Right atrium auricular region (tissue), 2 donors: Measurements from ENCODE around the gene PRRC1. TPM values are rescaled to one million over a fixed set of nuclear protein-coding genes. Genes with fewer than 3 reads are reported as not detected.

Experiments
- DNase-seq: peaks from one replicate; pipeline ENCODE4 v3.0.0-alpha.2; 2019; ENCODE audit warnings: low spot score
- H3K27ac ChIP-seq, 2 donors: fragments of 200-600 bp; sonication (generic); 1 replicate in 1 of 2; 2 replicates in 1 of 2; pipeline ENCODE4 v1.5.1; 2016 to 2019
- H3K27me3 ChIP-seq, 2 donors: fragments of 200-600 bp; sonication (generic); one replicate each; pipeline versions ENCODE4 v1.5.1 to v1.6.0; 2017 to 2019
- H3K36me3 ChIP-seq: fragments of 200-600 bp; sonication (generic); one replicate; pipeline ENCODE4 v1.5.1; 2016
- H3K4me1 ChIP-seq, 2 donors: fragments of 200-600 bp; sonication (generic); one replicate each; pipeline versions ENCODE4 v1.5.1 to v1.6.0; 2017 to 2019
- H3K4me3 ChIP-seq, 2 donors: fragments of 200-600 bp; sonication (generic); 1 replicate in 1 of 2; 2 replicates in 1 of 2; pipeline ENCODE4 v1.5.1; 2017 to 2019; ENCODE audit warnings: mild to moderate bottlenecking in 1 of 2, moderate library complexity in 1 of 2
- H3K9me3 ChIP-seq, 2 donors: fragments of 200-600 bp; sonication (generic); one replicate each; pipeline ENCODE4 v1.5.1; 2019
- CTCF ChIP-seq, 2 donors: fragments of 200-600 bp; sonication (generic); IDR thresholded peaks; one replicate each; pipeline ENCODE4 v1.5.1; 2019; ENCODE audit warnings: antibody characterized with exemption in 2 of 2
- total RNA-seq, 2 donors: library from RNA; depleted of rRNA; stranded (reverse); fragments of >200 nt; gene quantifications; one replicate each; pipeline ENCODE4 v1.1.0, GENCODE V29; 2016

Gene PRRC1
- total RNA-seq, 2 donors from 2014 or later = 19.3 to 34.6 TPM

- Histone ChIP-seq H3K4me1 (no peaks in the 10 kb centered on the region), H3K27ac (no peak overlapping the region), H3K4me3 (no peak overlapping the region), H3K27me3 (no peaks in the 10 kb centered on the region), H3K36me3 (peaks cover 37% of the 10 kb centered on the region), H3K9me3 (peaks cover 0 to 1% of the 10 kb centered on the region in 2 donors)
- no peak for TF ChIP-seq CTCF (IDR thresholded peaks at IDR 0.05)
- no peak for DNase-seq
Measured at GRCh38 chr5:127549551-127549950, 32.1 kb downstream of the PRRC1 start.

- Histone ChIP-seq H3K4me1 (no peaks in the 10 kb centered on the region), H3K4me3 (no peak overlapping the region), H3K36me3 (peaks cover 37% of the 10 kb centered on the region), H3K27me3 (no peaks in the 10 kb centered on the region), H3K9me3 (no peaks in the 10 kb centered on the region), H3K27ac (no peak overlapping the region)
- no peak for DNase-seq
- TF ChIP-seq CTCF (IDR thresholded peaks at IDR 0.05) = no peak
Measured at GRCh38 chr5:127550652-127551409, 33.4 kb downstream of the PRRC1 start.

- no peak overlapping the region for H3K27ac ChIP-seq
- H3K4me1 ChIP-seq = no peaks in the 10 kb centered on the region
- no peak overlapping the region for H3K4me3 ChIP-seq
- TF ChIP-seq CTCF (IDR thresholded peaks at IDR 0.05) = no peak
- peaks cover 37% of the 10 kb centered on the region for H3K36me3 ChIP-seq
- no peaks in the 10 kb centered on the region for H3K9me3 ChIP-seq
- DNase-seq = no peak
- no peaks in the 10 kb centered on the region for H3K27me3 ChIP-seq
Measured at GRCh38 chr5:127551410-127552041, 34.1 kb downstream of the PRRC1 start.

GRCh38 chr5:127555826-127556225 lies 38.4 kb downstream of the PRRC1 start:
- Histone ChIP-seq H3K36me3 (peaks cover 26% of the 10 kb centered on the region), H3K27me3 (no peaks in the 10 kb centered on the region), H3K4me3 (no peak overlapping the region), H3K4me1 (no peaks in the 10 kb centered on the region), H3K9me3 (no peaks in the 10 kb centered on the region), H3K27ac (no peak overlapping the region)
- DNase-seq = no peak
- no peak for TF ChIP-seq CTCF (IDR thresholded peaks at IDR 0.05)

- no peak for TF ChIP-seq CTCF (IDR thresholded peaks at IDR 0.05)
- peaks cover 25% of the 10 kb centered on the region for H3K36me3 ChIP-seq
- no peaks in the 10 kb centered on the region for H3K9me3 ChIP-seq
- H3K4me1 ChIP-seq = no peaks in the 10 kb centered on the region
- no peak overlapping the region for H3K4me3 ChIP-seq
- DNase-seq = no peak
- no peak overlapping the region for H3K27ac ChIP-seq
- H3K27me3 ChIP-seq = no peaks in the 10 kb centered on the region
Measured at GRCh38 chr5:127556609-127557334, 39.3 kb downstream of the PRRC1 start.
